WERI-Rb-1 (cell line): ENCODE results near the gene SPARC.
"Not testable (repeated sequence)": the region's sequence is repeated elsewhere in the genome, so short reads cannot be mapped to it uniquely, and the experiment has no call there.

Experiments
- DNase-seq: peaks from one replicate; pipeline ENCODE4 v3.0.0-alpha.2; 2020
- H3K27ac ChIP-seq: fragments of 250-450 bp; sonication (Bioruptor Pico); 2 replicates; pipeline ENCODE4 v1.5.1; 2020; ENCODE audit warnings: mild to moderate bottlenecking, moderate library complexity
- H3K27me3 ChIP-seq: fragments of 250-450 bp; sonication (Bioruptor Pico); 2 replicates; pipeline ENCODE4 v1.5.1; 2021; ENCODE audit warnings: mild to moderate bottlenecking, low read depth, moderate library complexity; ENCODE audit not compliant: insufficient read depth, severe bottlenecking
- H3K36me3 ChIP-seq: fragments of 250-450 bp; sonication (Bioruptor Pico); 2 replicates; pipeline ENCODE4 v1.5.1; 2020; ENCODE audit warnings: mild to moderate bottlenecking, moderate library complexity
- H3K4me3 ChIP-seq: 2 replicates; pipeline ENCODE4 v1.5.1; 2011; ENCODE audit warnings: low read depth, mild to moderate bottlenecking, control low read depth, low read length
- H3K9me3 ChIP-seq: fragments of 250-450 bp; sonication (Bioruptor Pico); 2 replicates; pipeline ENCODE4 v1.5.1; 2021; ENCODE audit warnings: mild to moderate bottlenecking, moderate library complexity; ENCODE audit not compliant: severe bottlenecking
- CTCF ChIP-seq: IDR thresholded peaks from 2 replicates; pipeline ENCODE4 v1.5.1; 2011; ENCODE audit warnings: low read depth, mild to moderate bottlenecking, control low read depth, inconsistent platforms, low read length

The SPARC gene

GRCh38 chr5:151680944-151681427, 5.7 kb downstream of the SPARC start:
- Histone ChIP-seq H3K9me3 (no peaks in the 10 kb centered on the region), H3K4me3 (no peak overlapping the region), H3K27me3 (no peaks in the 10 kb centered on the region), H3K27ac (no peak overlapping the region), H3K36me3 (no peaks in the 10 kb centered on the region)
- no peak for TF ChIP-seq CTCF
- no peak for DNase-seq

GRCh38 chr5:151680156-151680505, 6.6 kb downstream of the SPARC start:
- not testable (repeated sequence) for H3K4me3 ChIP-seq

GRCh38 chr5:151679421-151680155, 7.1 kb downstream of the SPARC start:
- no peak for TF ChIP-seq CTCF
- H3K4me3 ChIP-seq, result no peak overlapping the region
- no peaks in the 10 kb centered on the region for H3K36me3 ChIP-seq
- H3K9me3 ChIP-seq, result no peaks in the 10 kb centered on the region
- no peak overlapping the region for H3K27ac ChIP-seq
- DNase-seq, result no peak
- H3K27me3 ChIP-seq, result no peaks in the 10 kb centered on the region

More at GRCh38 chr5:151680156-151680505, 6.6 kb downstream of the SPARC start:
- H3K27ac ChIP-seq, H3K9me3 ChIP-seq, H3K36me3 ChIP-seq, H3K27me3 ChIP-seq, DNase-seq: not testable (repeated sequence)

DNA sequence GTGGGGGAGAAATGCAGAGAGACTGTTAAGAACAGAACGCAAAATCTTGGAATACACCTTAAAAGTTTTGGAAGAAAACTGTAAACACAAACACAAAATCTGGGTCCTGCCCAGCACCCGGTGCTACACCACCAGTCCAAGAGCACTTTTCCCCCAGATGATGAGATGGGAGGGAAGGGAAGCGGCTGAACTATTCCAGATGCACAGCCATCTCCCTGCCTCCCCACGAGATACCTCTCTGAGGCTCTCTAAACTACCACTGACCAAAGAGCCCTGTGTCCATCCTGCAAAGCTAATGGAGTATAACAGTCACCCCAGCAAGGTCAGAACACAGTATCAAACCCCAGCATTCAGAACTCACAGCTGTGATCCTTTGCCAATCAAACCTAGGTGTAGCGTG, 8.0 kb downstream of the SPARC start:
- Histone ChIP-seq H3K4me3 (no peak overlapping the region), H3K27me3 (no peaks in the 10 kb centered on the region)

GRCh38 chr5:151677776-151678545, 8.8 kb downstream of the SPARC start:
- Histone ChIP-seq H3K36me3 (peaks cover 9% of the 10 kb centered on the region), H3K27me3 (no peaks in the 10 kb centered on the region), H3K27ac (no peak overlapping the region), H3K9me3 (no peaks in the 10 kb centered on the region), H3K4me3 (no peak overlapping the region)
- no peak for TF ChIP-seq CTCF
- no peak for DNase-seq

More for the DNA sequence above, 8.0 kb downstream of the SPARC start:
- Histone ChIP-seq H3K36me3 (peaks cover 4% of the 10 kb centered on the region), H3K27ac (no peak overlapping the region), H3K9me3 (no peaks in the 10 kb centered on the region)
- DNase-seq, result no peak
- no peak for TF ChIP-seq CTCF

DNA sequence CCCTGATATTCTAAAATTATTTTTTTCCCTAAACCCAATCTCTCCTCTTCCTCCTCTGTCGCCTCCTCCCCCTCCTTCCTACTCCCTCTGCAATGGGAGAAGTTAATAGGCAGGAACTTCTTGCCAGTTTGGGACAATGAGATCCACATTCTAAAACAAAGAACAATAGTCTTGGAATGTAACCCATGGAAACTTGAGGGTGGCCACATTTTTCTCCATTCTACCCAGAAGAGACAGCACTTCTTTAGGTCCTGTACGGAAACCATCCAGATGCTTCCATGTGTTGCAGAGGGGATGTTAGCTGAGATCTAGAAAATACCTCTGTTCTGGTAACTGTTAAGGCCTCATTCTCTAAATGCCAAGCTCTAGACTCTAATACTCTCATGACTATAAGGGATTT, 10.0 kb downstream of the SPARC start:
- no peak for TF ChIP-seq CTCF
- Histone ChIP-seq H3K27me3 (no peaks in the 10 kb centered on the region), H3K36me3 (peaks cover 9% of the 10 kb centered on the region), H3K27ac (no peak overlapping the region), H3K9me3 (no peaks in the 10 kb centered on the region), H3K4me3 (no peak overlapping the region)
- no peak for DNase-seq
